K562 (cell line): ENCODE measurements around the gene SHISAL1. TPM values are rescaled to one million over a fixed set of nuclear protein-coding genes. Genes with fewer than 3 reads are reported as not detected.

Experiments used
- CC2D1A ChIP-seq: fragments of 450-650 bp; IDR thresholded peaks from 2 replicates; pipeline ENCODE4 v1.6.1; 2017; ENCODE audit warnings: mild to moderate bottlenecking
- L3MBTL2 ChIP-seq: fragments of 450-650 bp; IDR thresholded peaks from 2 replicates; pipeline ENCODE4 v1.6.1; 2016; ENCODE audit warnings: mild to moderate bottlenecking, moderate library complexity
- LEF1 ChIP-seq: fragments of 450-650 bp; IDR thresholded peaks from 2 replicates; pipeline ENCODE4 v1.6.1; 2016; ENCODE audit warnings: mild to moderate bottlenecking
- NCOA4 ChIP-seq: fragments of 450-650 bp; IDR thresholded peaks from 2 replicates; pipeline ENCODE4 v1.6.1; 2018; ENCODE audit warnings: mild to moderate bottlenecking; ENCODE audit not compliant: partially characterized antibody
- ZNF197 ChIP-seq: fragments of 200-800 bp; sonication (Bioruptor generic); IDR thresholded peaks from 2 replicates; pipeline ENCODE4 v1.6.1; 2016; ENCODE audit warnings: low read depth, missing genetic modification characterization, missing compliant biosample characterization
- polyA plus RNA-seq, 8 experiments: library from polyadenylated mRNA; depleted of rRNA in 4 of 8; stranded (reverse) in 5 of 8; unstranded in 3 of 8; fragments of >200 nt; fragmentation: Nextera tagmentation in 2 of 8; fragmentation: Illumina TruSeq in 1 of 8; extraction: Ambion mirVana in 2 of 8; extraction: Trizol in 1 of 8; gene quantifications; 2 replicates each; pipeline versions ENCODE4 v1.2.1 to v1.2.3, GENCODE V29; 2011 to 2014; ENCODE audit warnings: inconsistent platforms in 1 of 8, missing spikeins in 1 of 8
- total RNA-seq, 7 experiments: library from RNA; depleted of rRNA in 6 of 7; stranded (reverse); fragments of >200 nt in 6 of 7; fragmentation: Illumina TruSeq in 2 of 7; extraction: Trizol in 2 of 7; gene quantifications; 2 replicates each; pipeline versions ENCODE4 v1.2.1 to v1.2.3, GENCODE V29; 2011 to 2021; ENCODE audit warnings: low replicate concordance in 1 of 7
- TF ChIP-seq, protein P1 (sequence below), 2 experiments: fragments of 450-650 bp in 1 of 2; IDR thresholded peaks; 2 replicates each; pipeline ENCODE4 v1.6.1; 2011 to 2017; ENCODE audit warnings: low read depth in 2 of 2, antibody characterized with exemption in 1 of 2, borderline replicate concordance in 1 of 2, low read length in 1 of 2, mild to moderate bottlenecking in 1 of 2, mixed read lengths in 1 of 2; ENCODE audit not compliant: control insufficient read depth in 1 of 2
- TF ChIP-seq, protein P2 (sequence below): conservative IDR thresholded peaks from 2 replicates; pipeline ENCODE4 v1.6.1; 2011; ENCODE audit warnings: low read depth, mild to moderate bottlenecking, low read length; ENCODE audit not compliant: control insufficient read depth

SHISAL1 gene
- total and polyA plus RNA-seq, 9 of the 15 experiments (the other 6 are each of a cell fraction or from before 2014, with no cell fraction given): not detected

DNA sequence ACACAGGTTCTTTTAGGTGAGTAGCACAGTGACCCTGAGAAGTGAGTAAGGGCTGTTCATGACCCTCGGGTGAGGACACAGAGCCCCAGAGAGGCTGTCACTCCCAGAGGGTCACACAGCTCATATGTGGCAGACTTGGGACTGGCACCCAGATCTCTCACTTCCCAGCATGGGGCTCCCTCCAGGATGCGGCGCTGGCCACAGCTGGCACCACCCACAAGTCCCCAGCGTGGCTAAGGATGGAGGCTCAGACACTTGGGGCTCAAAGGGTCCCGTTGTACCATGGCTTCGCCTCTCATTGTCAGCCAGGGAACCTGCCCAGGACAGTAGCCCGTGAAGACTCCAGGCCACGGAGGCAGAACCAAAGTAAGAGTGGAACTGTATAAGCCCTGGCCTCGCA is 6.0 kb upstream of the SHISAL1 start (continued):
- TF ChIP-seq, protein P1, sequence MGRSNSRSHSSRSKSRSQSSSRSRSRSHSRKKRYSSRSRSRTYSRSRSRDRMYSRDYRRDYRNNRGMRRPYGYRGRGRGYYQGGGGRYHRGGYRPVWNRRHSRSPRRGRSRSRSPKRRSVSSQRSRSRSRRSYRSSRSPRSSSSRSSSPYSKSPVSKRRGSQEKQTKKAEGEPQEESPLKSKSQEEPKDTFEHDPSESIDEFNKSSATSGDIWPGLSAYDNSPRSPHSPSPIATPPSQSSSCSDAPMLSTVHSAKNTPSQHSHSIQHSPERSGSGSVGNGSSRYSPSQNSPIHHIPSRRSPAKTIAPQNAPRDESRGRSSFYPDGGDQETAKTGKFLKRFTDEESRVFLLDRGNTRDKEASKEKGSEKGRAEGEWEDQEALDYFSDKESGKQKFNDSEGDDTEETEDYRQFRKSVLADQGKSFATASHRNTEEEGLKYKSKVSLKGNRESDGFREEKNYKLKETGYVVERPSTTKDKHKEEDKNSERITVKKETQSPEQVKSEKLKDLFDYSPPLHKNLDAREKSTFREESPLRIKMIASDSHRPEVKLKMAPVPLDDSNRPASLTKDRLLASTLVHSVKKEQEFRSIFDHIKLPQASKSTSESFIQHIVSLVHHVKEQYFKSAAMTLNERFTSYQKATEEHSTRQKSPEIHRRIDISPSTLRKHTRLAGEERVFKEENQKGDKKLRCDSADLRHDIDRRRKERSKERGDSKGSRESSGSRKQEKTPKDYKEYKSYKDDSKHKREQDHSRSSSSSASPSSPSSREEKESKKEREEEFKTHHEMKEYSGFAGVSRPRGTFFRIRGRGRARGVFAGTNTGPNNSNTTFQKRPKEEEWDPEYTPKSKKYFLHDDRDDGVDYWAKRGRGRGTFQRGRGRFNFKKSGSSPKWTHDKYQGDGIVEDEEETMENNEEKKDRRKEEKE (IDR thresholded peaks at IDR 0.05; ENCODE audit: borderline replicate concordance in 1 of 2, control insufficient read depth in 1 of 2, low read depth in 2 of 2, low read length in 1 of 2): no peak
- TF ChIP-seq LEF1 (no peak), ZNF197 (no peak), CC2D1A (no peak), NCOA4 (no peak), L3MBTL2 (no peak)
- TF ChIP-seq, protein P2, sequence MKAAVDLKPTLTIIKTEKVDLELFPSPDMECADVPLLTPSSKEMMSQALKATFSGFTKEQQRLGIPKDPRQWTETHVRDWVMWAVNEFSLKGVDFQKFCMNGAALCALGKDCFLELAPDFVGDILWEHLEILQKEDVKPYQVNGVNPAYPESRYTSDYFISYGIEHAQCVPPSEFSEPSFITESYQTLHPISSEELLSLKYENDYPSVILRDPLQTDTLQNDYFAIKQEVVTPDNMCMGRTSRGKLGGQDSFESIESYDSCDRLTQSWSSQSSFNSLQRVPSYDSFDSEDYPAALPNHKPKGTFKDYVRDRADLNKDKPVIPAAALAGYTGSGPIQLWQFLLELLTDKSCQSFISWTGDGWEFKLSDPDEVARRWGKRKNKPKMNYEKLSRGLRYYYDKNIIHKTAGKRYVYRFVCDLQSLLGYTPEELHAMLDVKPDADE: no peak
